HG03439 (cell line): Measurements from ENCODE around the gene RND1.
"Not testable (repeated sequence)": the region's sequence is repeated elsewhere in the genome, so short reads cannot be mapped to it uniquely, and the experiment has no call there.

Experiments used
- ATAC-seq: cut with Tn5 transposase; IDR thresholded peaks from one replicate; pipeline ENCODE4 v1.9.1; 2021; ENCODE audit warnings: mild to moderate bottlenecking, moderate library complexity; ENCODE audit not compliant: unreplicated experiment

Gene RND1

GRCh38 chr12:48869191-48869590, 3.5 kb upstream of the RND1 start:
- no peak for ATAC-seq

DNA sequence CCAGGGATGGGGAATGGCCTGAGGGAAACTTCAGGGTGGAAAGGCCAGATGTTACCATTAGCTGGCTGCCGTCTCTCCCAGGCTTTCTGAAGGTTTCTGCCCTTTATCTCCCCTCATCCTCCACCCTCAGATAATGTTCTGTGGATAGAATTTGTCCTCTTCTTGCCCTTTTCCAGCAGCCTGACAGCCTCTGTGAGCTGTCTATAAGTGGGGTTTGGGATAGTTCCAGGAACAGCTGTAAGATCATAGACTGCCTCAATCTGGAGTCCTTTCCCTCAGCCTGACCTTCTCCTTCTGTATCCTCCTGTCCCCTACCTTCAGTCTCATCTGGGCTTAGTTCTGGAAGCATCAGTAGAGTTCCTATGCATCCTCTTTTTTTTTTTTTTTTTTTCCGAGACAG, 2.8 kb upstream of the RND1 start:
- no peak for ATAC-seq

DNA sequence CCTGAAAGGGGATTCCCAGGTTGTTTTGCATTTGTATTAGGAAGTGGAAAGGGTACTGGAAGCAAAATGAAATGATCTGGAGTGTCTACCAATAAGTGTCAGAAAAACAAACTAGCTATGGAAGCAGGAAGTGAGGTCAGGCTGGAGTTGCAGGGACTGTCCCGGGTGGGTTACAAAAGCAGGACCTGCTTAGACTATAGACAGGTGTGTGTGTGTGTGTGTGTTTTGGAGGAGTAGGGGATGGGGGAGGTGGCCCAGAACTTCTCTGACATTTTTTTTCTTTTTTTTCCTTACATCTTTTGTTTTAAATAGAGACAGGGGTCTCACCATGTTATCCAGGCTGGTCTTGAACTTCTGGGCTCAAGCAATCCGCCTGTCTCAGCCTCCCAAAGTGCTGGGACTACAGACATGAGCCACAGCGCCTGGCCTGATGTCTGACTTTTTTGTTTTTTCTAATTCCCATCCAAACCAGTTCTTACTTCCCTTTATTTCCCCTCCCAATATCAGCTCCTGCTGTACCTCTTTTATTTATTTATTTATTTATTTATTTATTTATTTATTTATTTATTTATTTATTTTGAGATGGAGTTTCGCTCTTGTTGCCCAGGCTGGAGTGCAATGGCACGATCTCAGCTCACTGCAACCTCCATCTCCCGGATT, 512 bp upstream of the RND1 start:
- peak; percentile 39 for ATAC-seq

- ATAC-seq = no peak
These were observed 2.4 kb downstream of the RND1 start for GRCh38 chr12:48863291-48863690.

DNA sequence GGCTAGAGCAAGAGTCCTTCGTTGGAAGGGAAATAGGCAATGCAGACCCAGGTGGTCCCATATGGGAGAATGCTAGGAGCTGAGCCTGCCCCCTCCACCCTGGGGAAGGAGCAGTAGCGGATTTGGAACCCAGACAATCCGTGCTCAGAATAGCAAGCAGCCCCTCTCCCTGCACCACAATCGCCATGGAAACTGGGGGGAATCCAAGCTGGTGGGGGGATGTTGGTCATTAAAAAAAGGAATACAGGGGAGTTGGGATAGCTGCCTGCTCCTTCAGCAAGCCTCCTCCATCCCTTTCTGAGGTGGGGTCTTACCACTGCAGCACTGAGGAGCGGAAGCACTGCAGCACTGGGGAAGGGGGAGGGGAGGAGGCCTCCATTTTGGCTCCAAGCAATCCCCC, 2.9 kb downstream of the RND1 start:
- ATAC-seq = no peak

- no peak for ATAC-seq
These were observed 4.6 kb downstream of the RND1 start for GRCh38 chr12:48861111-48861510.

- ATAC-seq = not testable (repeated sequence)
These were observed 5.4 kb downstream of the RND1 start for GRCh38 chr12:48860236-48860635.

DNA sequence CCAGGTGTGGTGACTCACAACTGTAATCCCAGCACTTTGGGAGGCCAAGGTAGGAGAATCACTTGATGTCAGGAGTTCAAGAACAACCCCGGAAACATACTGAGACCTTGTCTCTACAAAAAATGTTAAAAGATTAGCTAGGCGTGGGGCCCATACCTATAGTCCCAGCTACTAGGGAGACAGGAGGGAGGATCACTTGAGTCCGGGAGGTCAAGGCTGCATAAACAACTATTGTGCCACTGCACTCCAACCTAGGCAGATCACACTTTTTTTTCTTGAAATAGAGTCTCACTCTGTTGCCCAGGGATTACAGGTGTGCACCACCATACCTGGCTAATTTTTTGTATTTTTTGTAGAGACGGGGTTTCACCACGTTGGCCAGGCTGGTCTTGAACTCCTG, 6.1 kb downstream of the RND1 start:
- ATAC-seq = no peak

- ATAC-seq = no peak
These were observed 7.6 kb downstream of the RND1 start for GRCh38 chr12:48858043-48858442.

- no peak for ATAC-seq
These were observed 8.2 kb downstream of the RND1 start for GRCh38 chr12:48857278-48857994.

DNA sequence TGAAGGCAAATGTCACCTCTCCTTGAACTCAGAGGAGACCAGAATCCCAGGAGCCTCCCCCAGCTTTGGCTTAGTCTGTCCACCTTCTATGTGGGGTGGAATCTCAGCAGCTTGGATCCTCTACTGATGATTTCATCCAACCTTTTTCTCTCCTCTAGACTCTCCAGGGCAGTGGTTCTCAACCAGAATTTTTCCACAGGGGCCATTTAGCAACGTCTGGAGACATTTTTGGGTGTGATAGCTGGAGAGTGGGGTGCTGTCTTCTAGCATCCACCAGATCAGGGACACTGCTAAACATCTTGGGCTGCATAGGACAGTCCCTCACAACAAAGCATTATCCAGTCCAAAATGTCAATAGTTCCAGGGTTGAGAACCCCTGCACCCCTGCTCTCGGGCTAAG, 9.3 kb downstream of the RND1 start:
- ATAC-seq = no peak

DNA sequence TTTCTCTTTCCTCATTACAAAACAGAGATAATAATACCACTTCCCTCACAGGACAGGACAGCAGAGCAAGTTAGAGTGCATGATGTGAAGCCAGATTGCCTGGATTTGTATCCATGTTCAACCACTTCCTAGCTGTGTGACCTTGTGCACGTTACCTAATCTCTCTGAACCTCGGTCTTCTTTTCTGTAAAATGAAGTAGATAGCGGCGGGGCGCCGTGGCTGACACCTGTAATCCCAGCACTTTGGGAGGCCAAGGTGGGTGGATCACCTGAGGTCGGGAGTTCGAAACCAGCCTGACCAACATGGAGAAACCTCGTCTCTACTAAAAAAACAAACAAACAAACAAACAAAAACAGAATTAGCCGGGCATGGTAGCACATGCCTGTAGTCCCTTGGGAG, 10.7 kb downstream of the RND1 start:
- ATAC-seq = not testable (repeated sequence)

DNA sequence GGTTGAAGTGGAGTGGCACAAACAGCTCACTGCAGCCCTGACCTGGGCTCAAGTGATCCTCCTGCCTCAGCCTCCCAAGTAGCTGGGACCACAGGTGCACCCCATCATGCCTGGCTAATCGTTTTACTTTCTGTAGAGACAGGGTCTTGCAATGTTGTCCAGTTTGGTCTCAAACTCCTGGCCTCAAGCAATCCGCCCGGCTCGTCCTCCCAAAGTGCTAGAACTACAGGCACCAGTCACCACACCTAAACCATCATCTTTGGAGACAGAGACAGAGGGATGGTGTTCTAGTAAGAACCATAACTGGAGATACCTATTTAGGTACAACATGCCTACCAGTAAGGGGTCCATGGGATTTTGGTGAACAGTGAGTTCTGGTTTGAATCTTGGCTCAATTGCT, 11.2 kb downstream of the RND1 start:
- no peak for ATAC-seq

DNA sequence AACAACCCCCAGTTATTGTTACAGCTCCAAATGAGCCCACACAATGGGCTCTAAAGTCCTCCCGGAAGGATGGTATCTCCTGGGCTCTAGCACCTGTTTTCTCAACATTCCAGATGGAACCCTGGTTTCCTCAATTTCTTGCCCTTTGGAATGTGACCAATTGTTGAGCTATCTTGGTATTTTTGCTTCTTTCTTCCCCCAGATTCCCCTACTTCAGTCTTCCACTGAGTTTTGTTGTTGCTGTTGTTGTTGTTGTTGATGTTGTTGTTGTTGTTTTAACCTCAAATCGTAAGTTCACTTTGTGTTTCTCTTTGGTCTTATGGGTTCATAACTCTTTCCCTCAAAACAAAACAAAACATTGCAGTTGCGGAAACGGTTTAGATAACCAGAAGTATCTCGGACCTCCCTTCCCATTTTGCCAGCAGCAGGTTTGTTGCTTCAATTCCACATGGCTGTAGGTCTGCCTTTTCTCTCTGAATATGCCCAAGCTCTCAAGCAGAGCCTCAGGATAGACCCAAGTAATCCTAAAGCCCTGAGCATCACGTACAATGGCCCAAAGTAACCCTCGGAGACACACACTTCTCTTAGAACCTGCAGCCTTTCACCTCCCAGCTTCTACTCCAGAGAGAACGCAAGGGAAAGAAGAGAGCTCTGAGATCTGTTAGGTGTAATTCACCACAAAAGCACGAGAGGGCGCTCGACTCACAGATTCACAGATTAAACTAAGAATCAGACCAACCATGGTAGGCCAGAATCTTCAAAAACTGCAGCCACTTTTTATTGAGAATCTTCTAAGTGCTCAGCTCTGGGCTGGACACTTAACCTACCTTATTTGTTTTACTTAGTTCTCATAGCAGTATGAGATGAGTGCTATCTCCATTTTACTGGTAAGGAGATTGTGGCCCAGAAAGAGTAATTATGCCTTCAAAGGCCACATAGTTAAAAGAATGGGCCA, 12.7 kb downstream of the RND1 start:
- peak; percentile 40 for ATAC-seq

GRCh38 chr12:48851883-48852733, 13.6 kb downstream of the RND1 start, which contains the start of gene DDX23:
Gene DDX23, minus strand, starts transcription at chr12:48852163. Its CDS starts 6,381 bp downstream, at chr12:48845782.
- peak; percentile 91 for ATAC-seq

DNA sequence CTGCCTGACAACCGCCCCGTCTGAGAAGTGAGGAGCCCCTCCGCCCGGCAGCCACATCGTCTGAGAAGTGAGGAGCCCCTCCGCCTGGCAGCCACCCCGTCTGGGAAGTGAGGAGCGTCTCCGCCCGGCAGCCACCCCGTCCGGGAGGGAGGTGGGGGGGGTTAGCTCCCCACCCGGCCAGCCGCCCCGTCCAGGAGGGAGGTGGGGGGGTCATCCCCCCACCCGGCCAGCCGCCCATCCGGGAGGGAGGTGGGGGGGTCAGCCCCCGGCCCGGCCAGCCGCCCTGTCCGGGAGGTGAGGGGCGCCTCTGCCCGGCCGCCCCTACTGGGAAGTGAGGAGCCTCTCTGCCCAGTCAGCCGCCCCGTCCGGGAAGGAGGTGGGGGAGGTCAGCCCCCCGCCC, 23.6 kb downstream of the RND1 start:
- not testable (repeated sequence) for ATAC-seq

- ATAC-seq = no peak
These were observed 27.6 kb downstream of the RND1 start for GRCh38 chr12:48838048-48838447.

DNA sequence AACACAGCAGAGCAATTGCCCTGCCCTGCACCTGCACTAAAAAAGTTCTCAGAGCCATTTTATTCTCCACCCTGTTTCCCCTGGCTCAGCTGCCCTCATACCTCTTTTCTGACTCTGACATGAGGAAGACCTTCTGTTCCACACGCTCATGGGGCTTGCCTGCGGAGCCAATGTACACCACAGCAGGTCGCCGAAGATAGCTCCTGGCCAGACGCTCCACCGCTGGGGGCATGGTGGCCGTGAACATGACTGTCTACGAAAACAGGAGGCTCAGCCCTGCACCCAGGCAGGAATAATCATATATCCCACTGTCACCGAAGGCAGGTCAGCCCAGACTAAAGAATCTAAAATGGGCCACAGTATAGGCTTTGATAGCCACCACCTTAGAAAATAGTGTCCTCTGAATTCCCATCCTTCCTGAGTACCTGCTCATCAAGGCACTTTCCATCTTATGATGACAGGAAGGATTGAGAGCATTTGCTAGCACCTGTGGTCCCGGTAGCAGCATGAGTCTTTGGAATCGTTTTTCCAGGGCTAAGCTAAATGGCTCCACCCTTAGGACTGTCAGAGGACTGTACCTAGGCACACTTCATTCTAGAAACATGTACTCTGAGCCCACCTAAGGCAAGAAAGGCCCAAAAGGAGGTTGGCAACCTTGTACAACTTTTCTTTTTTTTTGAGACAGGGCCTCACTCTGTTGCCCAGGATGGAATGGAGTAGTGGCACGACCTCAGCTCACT, 33.2 kb downstream of the RND1 start:
- no peak for ATAC-seq

GRCh38 chr12:48831257-48831656, 34.4 kb downstream of the RND1 start:
- ATAC-seq = no peak
